Stimulated activated CD8-positive, alpha-beta memory T cell treated with anti-CD3 and anti-CD28 coated beads, Interleukin-4, amount 100 ng/mL, for 24 hours (primary cell): ENCODE measurements around the gene N4BP2L2.
A peak's percentile ranks its signal among the peaks of the same experiment; 100 is the strongest.

Experiments used
- DNase-seq: peaks from one replicate; pipeline ENCODE4 v3.0.0-alpha.2; 2020; ENCODE audit warnings: low read depth

Gene N4BP2L2

GRCh38 chr13:32456591-32456990 lies 82.0 kb downstream of the N4BP2L2 start:
- DNase-seq = no peak

- no peak for DNase-seq
Measured at GRCh38 chr13:32455594-32455903, 83.0 kb downstream of the N4BP2L2 start.

- no peak for DNase-seq
Measured at GRCh38 chr13:32454886-32455593, 83.6 kb downstream of the N4BP2L2 start.

GRCh38 chr13:32453981-32454380 lies 84.6 kb downstream of the N4BP2L2 start:
- DNase-seq = no peak

- DNase-seq = no peak
Measured at GRCh38 chr13:32448972-32449371, 89.6 kb downstream of the N4BP2L2 start.

GRCh38 chr13:32447894-32448623 lies 90.5 kb downstream of the N4BP2L2 start:
- DNase-seq = no peak

- no peak for DNase-seq
Measured at GRCh38 chr13:32446773-32447465, 91.7 kb downstream of the N4BP2L2 start.

- no peak for DNase-seq
Measured at GRCh38 chr13:32446220-32446619, 92.4 kb downstream of the N4BP2L2 start.

GRCh38 chr13:32445461-32445860 lies 93.1 kb downstream of the N4BP2L2 start:
- no peak for DNase-seq

GRCh38 chr13:32443111-32443510 lies 95.5 kb downstream of the N4BP2L2 start:
- no peak for DNase-seq

GRCh38 chr13:32438871-32439270 lies 99.7 kb downstream of the N4BP2L2 start:
- DNase-seq = no peak

- no peak for DNase-seq
Measured at GRCh38 chr13:32432856-32433255, 105.7 kb downstream of the N4BP2L2 start.

- no peak for DNase-seq
Measured at GRCh38 chr13:32431361-32431760, 107.2 kb downstream of the N4BP2L2 start.

GRCh38 chr13:32430018-32430747 lies 108.4 kb downstream of the N4BP2L2 start:
- DNase-seq = no peak

- DNase-seq = no peak
Measured at GRCh38 chr13:32429433-32429909, 109.1 kb downstream of the N4BP2L2 start.

GRCh38 chr13:32428581-32429432 lies 109.8 kb downstream of the N4BP2L2 start:
- no peak for DNase-seq

GRCh38 chr13:32427852-32428580 lies 110.6 kb downstream of the N4BP2L2 start, which contains the start of gene N4BP2L1:
Gene N4BP2L1, minus strand, starts transcription at chr13:32428130. Its CDS starts 48 bp downstream, at chr13:32428082.
- DNase-seq = peak; percentile 81

GRCh38 chr13:32426990-32427851 lies 111.4 kb downstream of the N4BP2L2 start:
- DNase-seq = peak; percentile 44

- DNase-seq = peak; percentile 7
Measured at GRCh38 chr13:32426191-32426989, 112.2 kb downstream of the N4BP2L2 start.
